Stomach (tissue), 9 donors: ENCODE results near the gene ASB7. TPM values are rescaled to one million over a fixed set of nuclear protein-coding genes. Genes with fewer than 3 reads are reported as not detected.

Experiments used
- DNase-seq, 2 donors: peaks; one replicate each; pipeline versions ENCODE4 v3.0.0 to v3.0.0-alpha.2; 2013 to 2019
- H3K27ac ChIP-seq, 5 donors: fragments of 200-600 bp in 4 of 5; sonication (generic) in 4 of 5; one replicate each; pipeline ENCODE4 v1.5.1; 2013 to 2019; ENCODE audit warnings: mild to moderate bottlenecking in 1 of 5, moderate library complexity in 1 of 5
- H3K27me3 ChIP-seq, 3 donors: fragments of 200-600 bp; sonication (generic); one replicate each; pipeline ENCODE4 v1.5.1; 2017 to 2019; ENCODE audit warnings: mixed run types in 1 of 3
- H3K36me3 ChIP-seq, 4 donors: fragments of 200-600 bp; sonication (generic); 1 replicate in 3 of 4; 2 replicates in 1 of 4; pipeline ENCODE4 v1.5.1; 2016 to 2019
- H3K4me1 ChIP-seq, 4 donors: fragments of 200-600 bp; sonication (generic); one replicate each; pipeline ENCODE4 v1.5.1; 2016 to 2019
- H3K4me3 ChIP-seq, 4 donors: fragments of 200-600 bp; sonication (generic) in 3 of 4; one replicate each; pipeline ENCODE4 v1.5.1; 2016 to 2019; ENCODE audit warnings: mild to moderate bottlenecking in 1 of 4
- H3K9me3 ChIP-seq, 4 donors: fragments of 200-600 bp; sonication (generic); one replicate each; pipeline ENCODE4 v1.5.1; 2016 to 2019
- EP300 ChIP-seq: sonication (generic); formaldehyde crosslinking; IDR thresholded peaks from one replicate; pipeline ENCODE4 v1.6.1; 2017; ENCODE audit warnings: antibody characterized with exemption
- POLR2A ChIP-seq, 4 donors: fragments of 450-650 bp; IDR thresholded peaks; one replicate each; pipeline ENCODE4 v1.6.1; 2016; ENCODE audit warnings: antibody characterized with exemption in 4 of 4, control low read depth in 2 of 4, mild to moderate bottlenecking in 1 of 4, moderate library complexity in 1 of 4
- POLR2AphosphoS5 ChIP-seq, 3 donors: sonication (generic); formaldehyde crosslinking; IDR thresholded peaks; one replicate each; pipeline ENCODE4 v1.6.1; 2016; ENCODE audit warnings: antibody characterized with exemption in 3 of 3
- WGBS, 5 donors: extraction: QIAGEN DNeasy Blood & Tissue Kit in 3 of 5; methylation state at CpG; one replicate each; pipeline versions ENCODE4 v1.1.5 to v1.1.7; 2013 to 2018; 5-methylcytosine and 5-hydroxymethylcytosine counted together
- intact Hi-C: fragments of 100-400 bp; cut with DNase I; formaldehyde crosslinking; loops from one replicate; pipeline ENCODE4 v1.15.1; 2023; ENCODE audit warnings: low total_unique reads
- polyA plus RNA-seq, 3 donors: library from polyadenylated mRNA; stranded (reverse); fragments of 200-250 nt; gene quantifications; one replicate each; pipeline ENCODE4 v1.2.3, GENCODE V29; 2013
- total RNA-seq, 5 donors: library from RNA; depleted of rRNA; stranded (reverse); fragments of >200 nt; gene quantifications; one replicate each; pipeline versions ENCODE4 v1.1.0 to v1.2.3, GENCODE V29; 2014 to 2016
- TF ChIP-seq, protein P1 (sequence below), 7 experiments: fragments of 450-650 bp in 4 of 7; fragments of 200-600 bp in 3 of 7; sonication (generic) in 3 of 7; IDR thresholded peaks; one replicate each; pipeline ENCODE4 v1.5.1; 2016 to 2019; ENCODE audit warnings: antibody characterized with exemption in 7 of 7, control low read depth in 2 of 7, mild to moderate bottlenecking in 1 of 7
- donor health status: healthy with polysubstance abuse.
- donor health status: Bipolar disorder and iron deficiency.
- donor health status: healthy.

The ASB7 gene
- total and polyA plus RNA-seq, 8 donors: 2.8 to 73.9 (median 10.9) TPM

DNA sequence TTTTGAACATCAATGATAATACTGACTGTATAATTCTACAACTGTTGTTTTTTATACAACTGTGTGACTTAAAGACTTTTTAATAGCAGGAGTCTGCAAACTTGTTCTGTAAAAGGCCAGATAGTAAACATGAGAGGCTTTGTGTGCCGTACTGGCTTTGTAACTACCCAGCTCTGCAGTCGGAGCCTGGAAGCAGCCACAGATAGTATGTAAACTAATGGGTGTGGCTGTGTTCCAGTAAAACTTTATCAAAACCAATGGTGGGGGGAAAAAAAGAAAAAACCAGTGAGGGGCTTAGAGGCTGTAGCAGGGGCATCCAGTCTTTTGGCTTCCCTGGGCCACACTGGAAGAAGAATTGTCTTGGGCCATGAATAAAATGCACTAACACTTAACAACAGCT is 11.9 kb downstream of the ASB7 start:
- no peak for DNase-seq
- H3K27ac ChIP-seq: no peak overlapping the region
- intact Hi-C loops: no loop called here
- 18 to 69% (median 35%) methylated on average over 2 of the region's 2 CpGs for WGBS, 5 donors
- no peaks in the 10 kb centered on the region for H3K9me3 ChIP-seq
- no peak overlapping the region for H3K4me3 ChIP-seq
- peaks cover 14 to 84% (median 74%) of the 10 kb centered on the region in 4 donors for H3K36me3 ChIP-seq
- no peaks in the 10 kb centered on the region for H3K27me3 ChIP-seq
- H3K4me1 ChIP-seq: peaks cover 0 to 11% (median 3%) of the 10 kb centered on the region in 4 donors
- no peak for TF ChIP-seq EP300
- TF ChIP-seq POLR2A (IDR thresholded peaks at IDR 0.05): no peak
- no peak for TF ChIP-seq POLR2AphosphoS5 (IDR thresholded peaks at IDR 0.05)
- TF ChIP-seq, protein P1, sequence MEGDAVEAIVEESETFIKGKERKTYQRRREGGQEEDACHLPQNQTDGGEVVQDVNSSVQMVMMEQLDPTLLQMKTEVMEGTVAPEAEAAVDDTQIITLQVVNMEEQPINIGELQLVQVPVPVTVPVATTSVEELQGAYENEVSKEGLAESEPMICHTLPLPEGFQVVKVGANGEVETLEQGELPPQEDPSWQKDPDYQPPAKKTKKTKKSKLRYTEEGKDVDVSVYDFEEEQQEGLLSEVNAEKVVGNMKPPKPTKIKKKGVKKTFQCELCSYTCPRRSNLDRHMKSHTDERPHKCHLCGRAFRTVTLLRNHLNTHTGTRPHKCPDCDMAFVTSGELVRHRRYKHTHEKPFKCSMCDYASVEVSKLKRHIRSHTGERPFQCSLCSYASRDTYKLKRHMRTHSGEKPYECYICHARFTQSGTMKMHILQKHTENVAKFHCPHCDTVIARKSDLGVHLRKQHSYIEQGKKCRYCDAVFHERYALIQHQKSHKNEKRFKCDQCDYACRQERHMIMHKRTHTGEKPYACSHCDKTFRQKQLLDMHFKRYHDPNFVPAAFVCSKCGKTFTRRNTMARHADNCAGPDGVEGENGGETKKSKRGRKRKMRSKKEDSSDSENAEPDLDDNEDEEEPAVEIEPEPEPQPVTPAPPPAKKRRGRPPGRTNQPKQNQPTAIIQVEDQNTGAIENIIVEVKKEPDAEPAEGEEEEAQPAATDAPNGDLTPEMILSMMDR (IDR thresholded peaks at IDR 0.05): no peak

DNA sequence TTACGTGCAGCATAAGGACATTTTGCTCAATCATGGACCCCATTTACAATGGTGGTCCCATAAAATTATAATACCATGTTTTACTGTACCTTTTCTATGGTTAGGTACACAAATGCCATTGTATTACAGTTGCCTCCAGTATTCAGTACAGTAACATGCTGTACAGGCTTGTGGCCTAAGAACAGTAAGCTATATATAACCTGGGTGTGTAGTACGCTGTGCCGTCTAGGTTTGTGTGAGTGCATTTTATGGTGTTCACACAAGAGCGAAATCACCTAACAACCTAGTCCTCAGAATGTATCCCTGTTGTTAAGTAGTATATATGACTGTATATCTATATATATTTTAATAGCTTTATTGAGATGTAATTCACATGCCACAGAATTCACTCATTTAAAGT is 12.5 kb downstream of the ASB7 start:
- Histone ChIP-seq H3K27me3 (no peaks in the 10 kb centered on the region), H3K27ac (no peak overlapping the region), H3K4me1 (peaks cover 0 to 11% (median 3%) of the 10 kb centered on the region in 4 donors), H3K9me3 (no peaks in the 10 kb centered on the region), H3K36me3 (peaks cover 14 to 84% (median 71%) of the 10 kb centered on the region in 4 donors), H3K4me3 (no peak overlapping the region)
- intact Hi-C loops: no loop called here
- no peak for DNase-seq
- no peak for TF ChIP-seq EP300
- no peak for TF ChIP-seq POLR2A (IDR thresholded peaks at IDR 0.05)
- TF ChIP-seq POLR2AphosphoS5 (IDR thresholded peaks at IDR 0.05): no peak
- TF ChIP-seq, protein P1 (IDR thresholded peaks at IDR 0.05): no peak
- 93 to 97% (median 96%) methylated on average over 4 of the region's 4 CpGs for WGBS, 5 donors

DNA sequence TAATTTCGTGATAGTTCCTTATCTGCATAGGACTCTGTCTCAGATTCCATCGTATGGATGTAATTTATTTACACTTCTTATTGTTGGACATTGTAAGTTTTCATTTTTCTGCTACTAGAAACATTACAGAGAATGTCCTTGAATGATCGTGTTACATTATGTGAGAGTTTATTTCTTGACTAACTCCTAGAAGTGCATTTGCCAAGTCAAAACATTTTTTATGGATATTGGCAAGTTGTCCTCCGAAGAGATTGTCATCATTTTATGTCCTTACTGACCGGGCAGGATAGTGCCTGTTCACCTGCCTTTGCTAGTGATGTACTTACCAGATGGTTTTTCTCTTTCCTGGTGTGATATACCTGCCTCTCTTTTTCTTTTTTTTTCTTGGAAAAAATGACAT is 13.4 kb downstream of the ASB7 start:
- no peak overlapping the region for H3K27ac ChIP-seq
- 48 to 59% (median 55%) methylated on average over 5 of the region's 5 CpGs for WGBS, 5 donors
- peaks cover 0 to 11% (median 3%) of the 10 kb centered on the region in 4 donors for H3K4me1 ChIP-seq
- TF ChIP-seq, protein P1 (IDR thresholded peaks at IDR 0.05): no peak
- TF ChIP-seq POLR2AphosphoS5 (IDR thresholded peaks at IDR 0.05) (no peak), POLR2A (IDR thresholded peaks at IDR 0.05) (no peak), EP300 (no peak)
- no peak overlapping the region for H3K4me3 ChIP-seq
- intact Hi-C loops: no loop called here
- no peaks in the 10 kb centered on the region for H3K9me3 ChIP-seq
- H3K27me3 ChIP-seq: no peaks in the 10 kb centered on the region
- peaks cover 14 to 84% (median 70%) of the 10 kb centered on the region in 4 donors for H3K36me3 ChIP-seq
- DNase-seq: no peak

DNA sequence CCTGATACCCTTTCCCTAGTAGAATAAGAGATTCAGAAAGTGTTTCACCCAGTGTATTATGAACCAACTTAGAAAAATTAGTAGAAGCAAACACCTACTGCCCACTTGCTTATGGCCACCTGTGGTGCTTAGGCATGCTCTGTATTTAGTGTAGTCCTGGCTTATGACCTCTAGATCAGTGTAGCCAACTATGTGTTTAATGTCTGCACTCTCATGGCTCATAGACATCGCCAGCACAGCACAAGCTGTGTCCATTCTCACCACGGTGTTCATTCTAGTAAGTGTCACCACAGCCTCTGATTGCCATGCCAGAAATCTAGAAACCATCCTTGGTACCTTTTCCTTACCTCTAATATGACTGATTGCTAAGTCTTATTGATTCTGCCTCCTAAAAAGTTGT is 14.3 kb downstream of the ASB7 start:
- Histone ChIP-seq H3K9me3 (no peaks in the 10 kb centered on the region), H3K4me3 (no peak overlapping the region), H3K4me1 (peaks cover 0 to 11% (median 3%) of the 10 kb centered on the region in 4 donors), H3K27me3 (no peaks in the 10 kb centered on the region), H3K27ac (no peak overlapping the region), H3K36me3 (peaks cover 12 to 79% (median 67%) of the 10 kb centered on the region in 4 donors)
- intact Hi-C loops: no loop called here
- WGBS, 5 donors: 85 to 96% (median 89%) methylated on average over 2 of the region's 2 CpGs
- DNase-seq: no peak
- TF ChIP-seq, protein P1 (IDR thresholded peaks at IDR 0.05): no peak
- TF ChIP-seq POLR2AphosphoS5 (IDR thresholded peaks at IDR 0.05) (no peak), POLR2A (IDR thresholded peaks at IDR 0.05) (no peak), EP300 (no peak)
